ENCODE measurements around the gene NAT8. TPM values are rescaled to one million over a fixed set of nuclear protein-coding genes. Genes with fewer than 3 reads are reported as not detected.
"Not testable (repeated sequence)": the region's sequence is repeated elsewhere in the genome, so short reads cannot be mapped to it uniquely, and the experiment has no call there.

Gene NAT8
- polyA plus RNA-seq, 1 donor, result 0.29 TPM

DNA sequence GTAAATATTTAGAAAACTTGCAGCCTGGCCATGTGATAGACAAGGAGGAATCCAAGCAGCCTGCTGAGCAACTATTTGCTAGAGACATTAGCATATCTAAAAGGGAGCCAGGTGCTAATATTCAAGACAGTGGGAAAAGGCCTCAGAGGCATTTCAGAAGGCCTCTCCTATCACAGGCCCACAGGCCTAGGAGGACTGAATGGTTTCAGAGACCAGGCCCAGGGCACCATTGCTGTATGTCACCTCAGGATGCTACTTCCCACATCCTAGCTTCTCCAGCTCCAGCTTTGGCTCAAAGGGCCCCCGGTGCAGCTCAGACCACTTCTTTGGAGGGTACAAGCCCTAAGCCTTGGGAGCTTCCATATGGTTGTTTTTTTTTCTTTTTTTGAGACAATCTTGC is 3.8 kb downstream of the NAT8 start:
- DNase-seq (ENCODE audit: low read depth), result no peak

- DNase-seq (ENCODE audit: low read depth), result not testable (repeated sequence)
Observed at GRCh38 chr2:73636977-73637376, 5.2 kb downstream of the NAT8 start.

- DNase-seq (ENCODE audit: low read depth), result not testable (repeated sequence)
Observed at GRCh38 chr2:73630662-73631266, 11.5 kb downstream of the NAT8 start.

DNA sequence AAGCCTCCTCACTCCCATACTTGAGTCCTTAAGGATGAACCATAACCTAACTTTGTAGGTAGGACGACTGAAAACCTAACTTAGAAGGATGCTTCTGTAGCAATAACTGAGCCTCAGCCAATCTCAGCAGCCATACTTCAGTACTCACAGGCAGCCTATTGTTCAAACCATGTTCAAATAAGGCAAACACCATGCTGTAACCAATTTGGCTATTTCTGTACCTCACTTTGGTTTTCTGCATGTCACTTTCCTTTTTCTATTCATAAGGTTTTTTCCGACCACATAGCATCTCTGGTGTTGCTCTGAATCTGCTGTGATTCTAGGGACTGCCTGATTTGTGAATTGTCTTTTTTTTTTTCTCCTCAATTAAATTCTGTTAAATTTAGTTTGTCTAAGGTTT is 13.7 kb downstream of the NAT8 start:
- not testable (repeated sequence) for DNase-seq (ENCODE audit: low read depth)

- DNase-seq (ENCODE audit: low read depth), result not testable (repeated sequence)
Observed at GRCh38 chr2:73626237-73626636, 16.0 kb downstream of the NAT8 start.

DNA sequence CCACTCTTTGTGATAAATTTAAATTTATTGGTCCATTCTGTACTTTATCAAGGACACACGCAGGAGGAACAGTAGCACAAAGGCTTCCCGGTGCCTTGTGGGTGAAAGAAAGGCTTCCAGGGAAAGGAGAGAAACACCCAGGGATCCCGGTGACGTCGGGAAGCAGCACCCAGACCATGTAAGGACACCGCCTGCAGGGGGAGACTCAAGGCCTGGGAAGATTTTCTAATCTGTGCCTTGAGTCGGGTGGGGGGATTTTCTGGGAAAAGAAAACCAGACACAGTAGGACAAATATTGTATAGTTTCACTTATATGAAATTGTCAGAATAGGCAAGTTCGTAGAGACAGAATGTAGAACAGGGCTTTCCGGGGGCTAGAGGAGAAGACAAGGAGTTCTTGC is 17.6 kb downstream of the NAT8 start:
- not testable (repeated sequence) for DNase-seq (ENCODE audit: low read depth)

DNA sequence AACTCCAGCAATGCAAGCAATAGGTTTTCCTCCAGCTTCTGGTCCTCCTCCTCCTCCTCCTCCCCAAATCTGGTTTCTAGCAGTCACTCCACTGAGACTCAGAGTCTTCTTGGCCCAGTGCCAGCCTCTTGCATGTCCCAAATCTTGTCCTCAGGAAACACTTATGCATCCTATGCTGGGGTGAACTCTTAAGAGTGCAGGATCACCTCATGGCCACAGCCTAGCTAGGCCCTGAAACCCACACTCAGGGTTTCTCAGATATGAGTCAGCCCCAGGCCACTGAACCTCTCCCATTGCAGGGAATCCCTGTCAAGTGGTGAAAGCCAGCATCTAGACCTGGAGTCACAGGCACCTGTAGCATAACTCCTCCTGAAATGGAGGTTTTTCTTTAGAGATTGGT is 18.2 kb downstream of the NAT8 start:
- DNase-seq (ENCODE audit: low read depth), result not testable (repeated sequence)

DNA sequence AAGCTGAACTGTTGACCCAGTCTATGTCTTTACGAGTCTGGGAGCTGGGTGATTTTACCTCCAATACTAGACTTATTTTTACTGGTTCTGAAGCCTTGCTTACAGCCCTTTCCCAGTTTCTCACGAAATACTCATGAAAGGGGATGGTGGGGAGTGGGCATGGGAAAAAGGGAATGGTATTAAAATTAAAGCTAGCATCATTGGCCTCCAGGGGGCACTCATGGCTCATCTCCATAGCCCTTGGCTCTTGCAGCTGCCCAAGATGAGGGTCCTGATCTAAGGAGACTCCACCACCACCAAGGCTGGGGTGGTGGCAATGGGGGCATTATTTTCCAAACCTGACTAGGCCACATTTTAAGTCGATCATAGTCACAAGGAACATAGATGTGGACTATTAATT is 22.3 kb downstream of the NAT8 start:
- not testable (repeated sequence) for DNase-seq (ENCODE audit: low read depth)

GRCh38 chr2:73614997-73615396 is 27.2 kb downstream of the NAT8 start:
- no peak for DNase-seq (ENCODE audit: low read depth)

- no peak for DNase-seq (ENCODE audit: low read depth)
Observed at GRCh38 chr2:73614105-73614504, 28.1 kb downstream of the NAT8 start.

DNA sequence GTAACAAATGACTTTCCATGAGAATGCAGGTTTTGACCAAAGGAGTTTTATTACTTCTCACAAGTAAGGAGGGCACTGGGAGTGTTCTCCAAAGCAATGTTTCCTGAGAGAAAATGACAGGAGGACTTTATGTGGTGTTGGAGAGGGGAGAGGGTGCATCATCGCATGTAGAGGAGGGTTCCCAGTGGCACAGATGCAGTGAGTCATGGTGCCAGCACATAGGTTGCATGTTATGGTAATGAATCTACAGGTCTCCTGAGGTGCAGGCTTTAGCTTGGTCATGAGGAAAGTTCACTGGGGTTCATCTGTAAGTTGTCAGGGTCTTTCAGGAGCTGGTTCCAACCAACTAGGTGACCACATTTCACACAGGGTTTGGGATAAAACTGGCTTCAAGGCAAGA is 30.4 kb downstream of the NAT8 start:
- no peak for DNase-seq (ENCODE audit: low read depth)

DNA sequence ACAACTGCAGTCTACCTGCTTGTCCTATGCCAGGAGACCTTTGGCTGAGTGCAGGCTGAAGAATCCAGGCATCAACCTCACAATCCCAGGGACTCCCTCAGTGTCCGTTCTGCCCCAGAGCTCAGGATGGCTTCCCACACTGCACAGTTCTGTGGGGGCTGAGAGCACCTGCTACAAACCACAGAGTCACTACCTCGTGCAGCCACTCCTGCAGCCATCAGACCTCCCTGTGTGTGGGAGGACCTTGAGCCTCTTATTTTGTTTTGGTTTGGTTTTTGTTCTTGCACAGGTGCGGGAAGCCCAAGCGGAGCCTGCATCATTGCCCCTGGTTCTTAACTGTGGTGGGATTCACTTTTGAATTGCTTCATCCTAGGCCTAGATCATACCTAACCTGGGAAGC is 31.0 kb downstream of the NAT8 start:
- no peak for DNase-seq (ENCODE audit: low read depth)

GRCh38 chr2:73610111-73610510 is 32.1 kb downstream of the NAT8 start:
- DNase-seq (ENCODE audit: low read depth), result no peak

GRCh38 chr2:73604589-73604988 is 37.6 kb downstream of the NAT8 start:
- not testable (repeated sequence) for DNase-seq (ENCODE audit: low read depth)

- DNase-seq (ENCODE audit: low read depth), result not testable (repeated sequence)
Observed at GRCh38 chr2:73603099-73603588, 39.1 kb downstream of the NAT8 start.

DNA sequence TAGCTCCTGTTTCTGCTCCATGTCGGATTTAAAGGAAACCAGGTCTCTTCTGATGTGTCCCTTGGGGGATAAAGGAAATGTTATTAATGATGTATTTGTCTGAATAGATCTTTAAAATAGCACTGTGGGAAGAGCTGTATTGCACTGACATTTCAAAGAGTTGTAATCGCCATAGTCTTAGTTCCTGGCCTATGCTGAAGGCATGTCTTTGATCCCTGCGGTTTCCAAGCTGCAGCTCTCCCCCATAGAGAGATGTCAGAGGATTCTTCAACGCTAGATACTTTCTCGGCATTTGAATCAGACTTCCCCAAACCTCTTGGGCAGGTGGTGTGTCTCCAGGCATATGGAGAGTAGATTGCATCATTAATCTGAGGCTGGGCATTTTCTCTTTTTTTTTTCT is 40.4 kb downstream of the NAT8 start:
- no peak for DNase-seq (ENCODE audit: low read depth)

DNA sequence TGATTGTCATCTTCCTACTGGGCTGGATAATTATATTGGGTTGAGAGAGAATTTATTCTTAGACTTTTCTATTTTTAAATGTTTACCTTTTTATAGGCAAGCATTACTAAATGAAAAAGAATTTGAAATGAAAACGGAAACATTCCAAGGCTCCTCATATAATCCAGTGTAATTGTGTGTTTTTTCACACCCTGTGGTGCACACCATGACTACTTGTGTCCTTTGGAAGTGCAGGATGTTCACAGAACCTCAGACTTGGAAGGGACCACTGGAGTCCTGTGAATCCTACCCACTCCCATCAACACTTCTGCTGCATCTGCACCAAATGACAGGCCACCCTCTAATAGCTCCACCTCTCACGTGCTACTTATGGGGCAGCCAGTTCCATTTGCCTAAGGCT is 48.0 kb downstream of the NAT8 start:
- no peak for DNase-seq (ENCODE audit: low read depth)

GRCh38 chr2:73593680-73594079 is 48.5 kb downstream of the NAT8 start:
- no peak for DNase-seq (ENCODE audit: low read depth)

Other genes starting within 250 kb of the NAT8 start
- gene TPRKB, start 94.9 kb upstream of the NAT8 start, polyA plus RNA-seq (ENCODE audit: insufficient read length), result 42.3 TPM
- gene DUSP11, start 137.7 kb upstream of the NAT8 start, polyA plus RNA-seq (ENCODE audit: insufficient read length), result 17.0 TPM
- gene C2orf78, start 141.8 kb upstream of the NAT8 start, polyA plus RNA-seq (ENCODE audit: insufficient read length), result not detected
- 42.9 TPM for gene STAMBP, start 186.5 kb upstream of the NAT8 start, polyA plus RNA-seq (ENCODE audit: insufficient read length)

All from forelimb muscle (tissue), 1 donor.